ENCODE results near the gene FAM170B. TPM values are rescaled to one million over a fixed set of nuclear protein-coding genes. Genes with fewer than 3 reads are reported as not detected.

The FAM170B gene
- total RNA-seq, 1 experiment from 2014 or later, result not detected

DNA sequence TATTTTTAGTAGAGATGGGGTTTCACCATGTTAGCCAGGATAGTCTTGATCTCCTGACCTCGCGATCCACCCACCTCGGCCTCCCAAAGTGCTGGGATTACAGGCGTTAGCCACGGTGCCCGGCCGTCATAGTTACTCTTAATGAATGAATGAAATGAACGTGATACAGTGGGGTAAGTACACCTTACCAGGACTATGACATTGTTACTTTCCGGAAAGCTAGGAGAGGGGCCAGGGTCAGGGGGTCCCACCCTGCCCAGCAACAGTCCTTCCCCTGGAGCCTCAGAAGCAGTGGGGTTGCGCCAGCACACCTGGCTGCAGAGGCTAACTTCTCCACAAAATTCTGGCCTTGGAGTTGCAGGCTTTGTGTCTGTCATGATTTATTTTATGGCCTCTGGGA lies 39.9 kb downstream of the FAM170B start:
- H3K79me2 ChIP-seq (ENCODE audit: low read length), result no peaks in the 10 kb centered on the region
- H3K27ac ChIP-seq (ENCODE audit: low read length), result no peak overlapping the region
- no peaks in the 10 kb centered on the region for H3K9me3 ChIP-seq (ENCODE audit: low read length)
- H4K20me1 ChIP-seq (ENCODE audit: low read length), result no peaks in the 10 kb centered on the region
- CTCF ChIA-PET, result no interaction called here
- POLR2A ChIA-PET (ENCODE audit: unreplicated experiment), result no interaction called here
- H3K4me2 ChIP-seq (ENCODE audit: low read length), result no peak overlapping the region
- H3K4me1 ChIP-seq (ENCODE audit: insufficient read depth, low read length), result no peaks in the 10 kb centered on the region
- ATAC-seq (no peak), DNase-seq (no peak)
- H3K4me3 ChIP-seq (ENCODE audit: low read length), result no peak overlapping the region
- intact Hi-C loops (cut with micrococcal nuclease), result no loop called here
- no TSS peak for BruUV-seq (replicated peaks)
- peaks cover 90% of the 10 kb centered on the region for H3K27me3 ChIP-seq (ENCODE audit: low read length)
- H3K9ac ChIP-seq (ENCODE audit: low read length), result no peak overlapping the region
- H3K36me3 ChIP-seq (ENCODE audit: low read depth, low read length), result no peaks in the 10 kb centered on the region
- no peak overlapping the region for H2AFZ ChIP-seq (ENCODE audit: low read length)
- H3K9me2 ChIP-seq (replicated peaks; ENCODE audit: low read length), result no peaks in the 10 kb centered on the region
- TF ChIP-seq EZH2 (IDR thresholded peaks at IDR 0.05; ENCODE audit: low read length, unreplicated experiment) (no peak), EZH2phosphoT487 (IDR thresholded peaks at IDR 0.05; ENCODE audit: borderline replicate concordance, low read length) (no peak)
- TF ChIP-seq, protein P1, sequence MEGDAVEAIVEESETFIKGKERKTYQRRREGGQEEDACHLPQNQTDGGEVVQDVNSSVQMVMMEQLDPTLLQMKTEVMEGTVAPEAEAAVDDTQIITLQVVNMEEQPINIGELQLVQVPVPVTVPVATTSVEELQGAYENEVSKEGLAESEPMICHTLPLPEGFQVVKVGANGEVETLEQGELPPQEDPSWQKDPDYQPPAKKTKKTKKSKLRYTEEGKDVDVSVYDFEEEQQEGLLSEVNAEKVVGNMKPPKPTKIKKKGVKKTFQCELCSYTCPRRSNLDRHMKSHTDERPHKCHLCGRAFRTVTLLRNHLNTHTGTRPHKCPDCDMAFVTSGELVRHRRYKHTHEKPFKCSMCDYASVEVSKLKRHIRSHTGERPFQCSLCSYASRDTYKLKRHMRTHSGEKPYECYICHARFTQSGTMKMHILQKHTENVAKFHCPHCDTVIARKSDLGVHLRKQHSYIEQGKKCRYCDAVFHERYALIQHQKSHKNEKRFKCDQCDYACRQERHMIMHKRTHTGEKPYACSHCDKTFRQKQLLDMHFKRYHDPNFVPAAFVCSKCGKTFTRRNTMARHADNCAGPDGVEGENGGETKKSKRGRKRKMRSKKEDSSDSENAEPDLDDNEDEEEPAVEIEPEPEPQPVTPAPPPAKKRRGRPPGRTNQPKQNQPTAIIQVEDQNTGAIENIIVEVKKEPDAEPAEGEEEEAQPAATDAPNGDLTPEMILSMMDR (conservative IDR thresholded peaks at IDR 0.05; ENCODE audit: low read depth, low read length), result no peak
- H3F3A ChIP-seq (ENCODE audit: low read length, unreplicated experiment), result no peaks in the 10 kb centered on the region

DNA sequence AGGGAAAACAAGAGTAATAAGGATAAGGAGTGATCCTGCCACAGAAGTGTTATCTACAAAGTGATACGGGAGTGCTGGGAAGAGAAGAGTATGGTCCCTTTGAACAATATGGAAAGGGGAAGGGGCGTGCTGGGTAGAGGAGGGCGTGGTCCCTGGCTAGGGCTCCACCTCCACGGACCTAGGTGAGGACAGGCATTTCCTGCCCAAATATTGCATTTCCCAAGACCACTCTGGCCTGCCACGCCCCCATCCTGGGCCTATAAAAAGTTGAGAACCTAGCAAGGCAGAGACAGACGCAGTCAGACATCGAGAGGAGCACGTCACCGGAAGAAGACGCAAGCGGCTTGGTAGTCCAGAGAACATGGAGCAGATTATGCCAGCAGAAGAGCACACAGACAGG lies 41.3 kb downstream of the FAM170B start:
- CTCF ChIA-PET, result no interaction called here
- no peak for ATAC-seq
- no peaks in the 10 kb centered on the region for H3F3A ChIP-seq (ENCODE audit: low read length, unreplicated experiment)
- POLR2A ChIA-PET (ENCODE audit: unreplicated experiment), result no interaction called here
- no peaks in the 10 kb centered on the region for H3K79me2 ChIP-seq (ENCODE audit: low read length)
- no peaks in the 10 kb centered on the region for H3K4me1 ChIP-seq (ENCODE audit: insufficient read depth, low read length)
- H3K9me3 ChIP-seq (ENCODE audit: low read length), result no peaks in the 10 kb centered on the region
- H4K20me1 ChIP-seq (ENCODE audit: low read length), result no peaks in the 10 kb centered on the region
- BruUV-seq (replicated peaks), result no TSS peak
- H3K4me3 ChIP-seq (ENCODE audit: low read length), result no peak overlapping the region
- no peak overlapping the region for H3K27ac ChIP-seq (ENCODE audit: low read length)
- no peaks in the 10 kb centered on the region for H3K9me2 ChIP-seq (replicated peaks; ENCODE audit: low read length)
- peaks cover 84% of the 10 kb centered on the region for H3K27me3 ChIP-seq (ENCODE audit: low read length)
- H3K4me2 ChIP-seq (ENCODE audit: low read length), result no peak overlapping the region
- TF ChIP-seq EZH2 (IDR thresholded peaks at IDR 0.05; ENCODE audit: low read length, unreplicated experiment) (no peak), EZH2phosphoT487 (IDR thresholded peaks at IDR 0.05; ENCODE audit: borderline replicate concordance, low read length) (no peak)
- TF ChIP-seq, protein P1 (conservative IDR thresholded peaks at IDR 0.05; ENCODE audit: low read depth, low read length), result no peak
- H3K36me3 ChIP-seq (ENCODE audit: low read depth, low read length), result no peaks in the 10 kb centered on the region
- intact Hi-C loops (cut with micrococcal nuclease), result no loop called here
- H3K9ac ChIP-seq (ENCODE audit: low read length), result no peak overlapping the region
- DNase-seq, result no peak
- H2AFZ ChIP-seq (ENCODE audit: low read length), result no peak overlapping the region

DNA sequence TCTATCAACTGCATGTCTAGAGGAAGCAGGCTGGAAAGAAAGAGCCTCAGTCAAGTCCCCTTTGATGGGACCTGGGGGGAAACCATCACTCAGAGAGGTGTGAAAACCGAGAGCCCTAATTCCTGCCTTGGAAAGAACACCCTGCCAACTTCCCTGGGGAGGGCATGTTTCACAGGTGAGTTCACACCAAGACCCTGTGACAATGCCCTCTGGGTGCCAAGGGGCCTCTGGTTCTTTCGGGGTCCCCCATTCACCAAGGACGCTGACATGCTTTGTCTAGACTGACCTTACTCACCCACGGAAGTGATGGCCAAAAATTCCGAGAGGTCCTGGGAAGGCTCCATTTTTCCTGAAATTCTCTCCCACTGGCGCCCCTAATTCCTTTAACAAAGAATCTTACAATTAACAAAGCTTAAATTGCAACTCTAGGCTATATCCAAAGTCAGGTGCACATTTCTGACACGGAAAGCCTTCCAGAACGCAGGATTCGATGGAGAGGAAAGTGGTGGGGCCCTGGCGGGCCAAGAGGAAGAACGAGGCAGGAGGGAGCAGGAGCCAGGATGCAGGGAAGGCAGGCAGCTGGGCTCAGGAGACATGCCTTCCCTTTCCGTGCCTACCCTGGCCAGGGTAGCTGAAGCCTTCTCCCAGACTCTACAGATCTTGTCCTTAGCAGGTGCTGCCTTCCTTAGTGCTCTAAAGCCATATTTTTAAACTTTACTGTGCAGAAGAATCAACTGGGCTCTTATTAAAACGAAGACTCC lies 42.2 kb downstream of the FAM170B start:
- Histone ChIP-seq H3K9me2 (replicated peaks; ENCODE audit: low read length) (no peaks in the 10 kb centered on the region), H2AFZ (ENCODE audit: low read length) (no peak overlapping the region), H3K9ac (ENCODE audit: low read length) (no peak overlapping the region), H3K27me3 (ENCODE audit: low read length) (peaks cover 85% of the 10 kb centered on the region), H3K4me3 (ENCODE audit: low read length) (no peak overlapping the region), H3K4me2 (ENCODE audit: low read length) (no peak overlapping the region), H3K4me1 (ENCODE audit: insufficient read depth, low read length) (no peaks in the 10 kb centered on the region), H4K20me1 (ENCODE audit: low read length) (no peaks in the 10 kb centered on the region), H3K9me3 (ENCODE audit: low read length) (0 out of 2 replicates have a peak, but pooled peaks cover 2% of the 10 kb centered on the region), H3F3A (ENCODE audit: low read length, unreplicated experiment) (no peaks in the 10 kb centered on the region), H3K79me2 (ENCODE audit: low read length) (no peaks in the 10 kb centered on the region), H3K36me3 (ENCODE audit: low read depth, low read length) (no peaks in the 10 kb centered on the region), H3K27ac (ENCODE audit: low read length) (no peak overlapping the region)
- TF ChIP-seq EZH2 (IDR thresholded peaks at IDR 0.05; ENCODE audit: low read length, unreplicated experiment), result no peak
- TF ChIP-seq EZH2phosphoT487 (IDR thresholded peaks at IDR 0.05; ENCODE audit: borderline replicate concordance, low read length), result no peak
- TF ChIP-seq, protein P1 (conservative IDR thresholded peaks at IDR 0.05; ENCODE audit: low read depth, low read length), result no peak
- ChIA-PET POLR2A (ENCODE audit: unreplicated experiment) (no interaction called here), CTCF (no interaction called here)
- intact Hi-C loops (cut with micrococcal nuclease), result no loop called here
- no peak for ATAC-seq
- no TSS peak for BruUV-seq (replicated peaks)
- DNase-seq, result no peak

Data from PC-3 (cell line).